Sigmoid colon (tissue), 7 donors: Measurements from ENCODE around the gene SLIT1. TPM values are rescaled to one million over a fixed set of nuclear protein-coding genes. Genes with fewer than 3 reads are reported as not detected.

ENCODE experiments used
- DNase-seq: peaks from one replicate; pipeline ENCODE4 v3.0.0-alpha.2; 2019
- H3K27ac ChIP-seq, 4 donors: fragments of 200-600 bp; sonication (generic); one replicate each; pipeline ENCODE4 v1.5.1; 2016 to 2019; ENCODE audit warnings: mild to moderate bottlenecking in 1 of 4
- H3K27me3 ChIP-seq, 3 donors: fragments of 200-600 bp; sonication (generic); one replicate each; pipeline ENCODE4 v1.5.1; 2019; ENCODE audit warnings: mild to moderate bottlenecking in 1 of 3
- H3K36me3 ChIP-seq, 4 donors: fragments of 200-600 bp; sonication (generic); one replicate each; pipeline ENCODE4 v1.5.1; 2016 to 2019
- H3K4me1 ChIP-seq, 4 donors: fragments of 200-600 bp; sonication (generic); one replicate each; pipeline ENCODE4 v1.5.1; 2017 to 2019
- H3K4me3 ChIP-seq, 4 donors: fragments of 200-600 bp; sonication (generic); one replicate each; pipeline ENCODE4 v1.5.1; 2017 to 2019; ENCODE audit warnings: mild to moderate bottlenecking in 2 of 4, moderate library complexity in 1 of 4
- H3K9me3 ChIP-seq, 4 donors: fragments of 200-600 bp in 3 of 4; sonication (generic) in 3 of 4; one replicate each; pipeline versions ENCODE4 v1.5.1 to v1.6.1; 2013 to 2019
- CTCF ChIP-seq, 4 experiments: fragments of 450-650 bp in 3 of 4; fragments of 200-600 bp in 1 of 4; IDR thresholded peaks; one replicate each; pipeline ENCODE4 v1.5.1; 2016 to 2019; ENCODE audit warnings: antibody characterized with exemption in 4 of 4, mild to moderate bottlenecking in 3 of 4, moderate library complexity in 2 of 4
- EP300 ChIP-seq, 4 donors: sonication (generic); formaldehyde crosslinking; IDR thresholded peaks; one replicate each; pipeline ENCODE4 v1.6.1; 2017; ENCODE audit warnings: antibody characterized with exemption in 4 of 4
- POLR2A ChIP-seq, 2 donors: fragments of 450-650 bp; IDR thresholded peaks; one replicate each; pipeline ENCODE4 v1.6.1; 2016; ENCODE audit warnings: antibody characterized with exemption in 2 of 2, mild to moderate bottlenecking in 2 of 2, moderate library complexity in 2 of 2
- POLR2AphosphoS5 ChIP-seq, 4 donors: sonication (generic); formaldehyde crosslinking; IDR thresholded peaks; one replicate each; pipeline ENCODE4 v1.6.1; 2017; ENCODE audit warnings: antibody characterized with exemption in 4 of 4
- WGBS, 2 donors: extraction: QIAGEN DNeasy Blood & Tissue Kit; methylation state at CpG; one replicate each; pipeline ENCODE4 v1.1.7; 2013; 5-methylcytosine and 5-hydroxymethylcytosine counted together
- intact Hi-C: fragments of 100-400 bp; cut with DNase I; formaldehyde crosslinking; loops from one replicate; pipeline ENCODE4 v1.15.1; 2023
- polyA plus RNA-seq, 3 donors: library from polyadenylated mRNA; stranded (reverse); fragments of 200-250 nt; gene quantifications; one replicate each; pipeline ENCODE4 v1.2.3, GENCODE V29; 2013
- total RNA-seq, 4 donors: library from RNA; depleted of rRNA; stranded (reverse); fragments of >200 nt; gene quantifications; one replicate each; pipeline ENCODE4 v1.1.0, GENCODE V29; 2016
- donor health status: healthy with polysubstance abuse.
- donor health status: Bipolar disorder and iron deficiency.
- donor health status: healthy.

Gene SLIT1
- total and polyA plus RNA-seq, 7 donors = under 0.01 to 1.4 (median 0.58) TPM; not detected in 1

- TF ChIP-seq CTCF (IDR thresholded peaks at IDR 0.05) = no peak
- no peak for TF ChIP-seq POLR2AphosphoS5 (IDR thresholded peaks at IDR 0.05)
- DNase-seq = no peak
- 96 to 97% methylated on average over 5 of the region's 5 CpGs for WGBS, 2 donors
- H3K27me3 ChIP-seq = peaks cover 0 to 43% (median 9%) of the 10 kb centered on the region in 3 donors
- no peak overlapping the region for H3K4me3 ChIP-seq
- H3K9me3 ChIP-seq = no peaks in the 10 kb centered on the region
- H3K27ac ChIP-seq = no peak overlapping the region
- peaks cover 0 to under 1% (median 0%) of the 10 kb centered on the region in 4 donors for H3K4me1 ChIP-seq
- intact Hi-C loops = no loop called here
- no peaks in the 10 kb centered on the region for H3K36me3 ChIP-seq
Observed at GRCh38 chr10:97174276-97174775, 11.4 kb downstream of the SLIT1 start.

GRCh38 chr10:97173036-97173435 lies 12.7 kb downstream of the SLIT1 start:
- peaks cover 0 to 39% (median 9%) of the 10 kb centered on the region in 3 donors for H3K27me3 ChIP-seq
- 83 to 84% methylated on average over 6 of the region's 6 CpGs for WGBS, 2 donors
- TF ChIP-seq POLR2A (IDR thresholded peaks at IDR 0.05) = no peak
- no peak for TF ChIP-seq POLR2AphosphoS5 (IDR thresholded peaks at IDR 0.05)
- no peak for TF ChIP-seq EP300 (IDR thresholded peaks at IDR 0.05)
- TF ChIP-seq CTCF (IDR thresholded peaks at IDR 0.05) = no peak
- no peak overlapping the region for H3K4me3 ChIP-seq
- intact Hi-C loops = no loop called here
- no peaks in the 10 kb centered on the region for H3K36me3 ChIP-seq
- H3K4me1 ChIP-seq = no peaks in the 10 kb centered on the region
- DNase-seq = no peak
- H3K27ac ChIP-seq = no peak overlapping the region
- no peaks in the 10 kb centered on the region for H3K9me3 ChIP-seq

GRCh38 chr10:97171001-97171400 lies 14.8 kb downstream of the SLIT1 start:
- no peaks in the 10 kb centered on the region for H3K4me1 ChIP-seq
- no peaks in the 10 kb centered on the region for H3K9me3 ChIP-seq
- no peaks in the 10 kb centered on the region for H3K36me3 ChIP-seq
- no peak overlapping the region for H3K27ac ChIP-seq
- peaks cover 0 to 19% (median 0%) of the 10 kb centered on the region in 3 donors for H3K27me3 ChIP-seq
- DNase-seq = no peak
- intact Hi-C loops = no loop called here
- no peak overlapping the region for H3K4me3 ChIP-seq
- no peak for TF ChIP-seq CTCF (IDR thresholded peaks at IDR 0.05)
- no peak for TF ChIP-seq POLR2A (IDR thresholded peaks at IDR 0.05)
- no peak for TF ChIP-seq EP300 (IDR thresholded peaks at IDR 0.05)
- no peak for TF ChIP-seq POLR2AphosphoS5 (IDR thresholded peaks at IDR 0.05)
- WGBS, 2 donors = 65 to 82% methylated on average over 13 of the region's 13 CpGs

- no peaks in the 10 kb centered on the region for H3K9me3 ChIP-seq
- peaks cover 0 to 13% (median 0%) of the 10 kb centered on the region in 3 donors for H3K27me3 ChIP-seq
- H3K36me3 ChIP-seq = no peaks in the 10 kb centered on the region
- 28 to 67% methylated on average over 14 of the region's 14 CpGs for WGBS, 2 donors
- H3K4me3 ChIP-seq = no peak overlapping the region
- H3K4me1 ChIP-seq = no peaks in the 10 kb centered on the region
- H3K27ac ChIP-seq = no peak overlapping the region
- DNase-seq = no peak
- intact Hi-C loops = no loop called here
- TF ChIP-seq POLR2AphosphoS5 (IDR thresholded peaks at IDR 0.05) = no peak
- TF ChIP-seq CTCF (IDR thresholded peaks at IDR 0.05) = no peak
- TF ChIP-seq POLR2A (IDR thresholded peaks at IDR 0.05) = no peak
- TF ChIP-seq EP300 (IDR thresholded peaks at IDR 0.05) = no peak
Observed at GRCh38 chr10:97169911-97170693, 15.7 kb downstream of the SLIT1 start.
